Subcutaneous adipose tissue (tissue), 4 donors: ENCODE data around the gene GAREM1. TPM values are rescaled to one million over a fixed set of nuclear protein-coding genes. Genes with fewer than 3 reads are reported as not detected.

Source experiments
- CTCF ChIP-seq: fragments of 450-650 bp; IDR thresholded peaks from one replicate; pipeline ENCODE4 v1.5.1; 2016; ENCODE audit warnings: low read depth, mild to moderate bottlenecking, control low read depth, antibody characterized with exemption, moderate library complexity
- total RNA-seq, 4 donors: library from RNA; depleted of rRNA; stranded (reverse); fragments of >200 nt; gene quantifications; one replicate each; pipeline ENCODE4 v1.1.0, GENCODE V29; 2016

GAREM1 gene
- total RNA-seq, 4 donors from 2014 or later: 12.6 to 40.9 (median 18.3) TPM

GRCh38 chr18:32437100-32437834 lies 33.4 kb downstream of the GAREM1 start:
- no peak for TF ChIP-seq CTCF

- TF ChIP-seq CTCF: no peak
Observed at GRCh38 chr18:32435631-32436500, 34.8 kb downstream of the GAREM1 start.

GRCh38 chr18:32431753-32432152 lies 38.9 kb downstream of the GAREM1 start:
- TF ChIP-seq CTCF: no peak

- TF ChIP-seq CTCF: no peak
Observed at GRCh38 chr18:32429402-32429801, 41.3 kb downstream of the GAREM1 start.

GRCh38 chr18:32427084-32427900 lies 43.4 kb downstream of the GAREM1 start:
- no peak for TF ChIP-seq CTCF

GRCh38 chr18:32425466-32425865 lies 45.2 kb downstream of the GAREM1 start:
- no peak for TF ChIP-seq CTCF
